ENCODE measurements around the gene GPR27. TPM values are rescaled to one million over a fixed set of nuclear protein-coding genes. Genes with fewer than 3 reads are reported as not detected.

The GPR27 gene
- polyA plus RNA-seq, 1 donor (not counting 4 experiments of a cell fraction or from before 2014, with no cell fraction given) = 0.12 TPM

- no peaks in the 10 kb centered on the region for H3K4me1 ChIP-seq (ENCODE audit: control insufficient read depth, extremely low read depth, insufficient read depth, low read length)
- H3K79me2 ChIP-seq (ENCODE audit: control insufficient read depth, insufficient read depth, low read length) = no peaks in the 10 kb centered on the region
- no peak for TF ChIP-seq EZH2 (IDR thresholded peaks at IDR 0.05; ENCODE audit: low read length)
- TF ChIP-seq CTCF (optimal IDR thresholded peaks at IDR 0.05 in 1 of 3, IDR thresholded peaks at IDR 0.05 in 1 of 3, conservative IDR thresholded peaks at IDR 0.05 in 1 of 3; ENCODE audit: extremely low read depth in 1 of 3, insufficient read depth in 2 of 3, low read length in 3 of 3) = no peak
- no peak for FAIRE-seq
- H3K9me3 ChIP-seq (ENCODE audit: control insufficient read depth, low read depth, low read length) = no peaks in the 10 kb centered on the region
- H3K36me3 ChIP-seq (ENCODE audit: control insufficient read depth in 2 of 2, extremely low read depth in 1 of 2, insufficient read depth in 2 of 2, low read length in 2 of 2) = no peaks in the 10 kb centered on the region
- no peak overlapping the region for H2AFZ ChIP-seq (ENCODE audit: control insufficient read depth, low read length)
- no peak overlapping the region for H3K4me3 ChIP-seq (ENCODE audit: control insufficient read depth in 2 of 3, extremely low read depth in 1 of 3, insufficient read depth in 2 of 3, low read depth in 1 of 3, low read length in 3 of 3)
- H3K9me1 ChIP-seq (ENCODE audit: control insufficient read depth, extremely low read depth, insufficient read depth, low read length) = no peaks in the 10 kb centered on the region
- H4K20me1 ChIP-seq (ENCODE audit: control insufficient read depth, extremely low read depth, insufficient read depth, low read length) = no peaks in the 10 kb centered on the region
- H3K27ac ChIP-seq (ENCODE audit: control insufficient read depth, insufficient read depth, low read length) = no peak overlapping the region
- no peak overlapping the region for H3K4me2 ChIP-seq (ENCODE audit: control insufficient read depth, extremely low read depth, insufficient read depth, low read depth, low read length)
- no peak overlapping the region for H3K9ac ChIP-seq (ENCODE audit: control insufficient read depth, extremely low read depth, insufficient read depth, low read length)
- DNase-seq (ENCODE audit: low read depth, low spot score) = no peak
- H3K27me3 ChIP-seq (ENCODE audit: control insufficient read depth, extremely low read depth, insufficient read depth, low read length) = peaks cover 8% of the 10 kb centered on the region
- dilution Hi-C loops (cut with MboI; ENCODE audit: extremely low pct_ligation_motif_present, low sequenced_read_pairs) = no loop called here
Measured at GRCh38 chr3:71805199-71805598, 51.5 kb downstream of the GPR27 start.

DNA sequence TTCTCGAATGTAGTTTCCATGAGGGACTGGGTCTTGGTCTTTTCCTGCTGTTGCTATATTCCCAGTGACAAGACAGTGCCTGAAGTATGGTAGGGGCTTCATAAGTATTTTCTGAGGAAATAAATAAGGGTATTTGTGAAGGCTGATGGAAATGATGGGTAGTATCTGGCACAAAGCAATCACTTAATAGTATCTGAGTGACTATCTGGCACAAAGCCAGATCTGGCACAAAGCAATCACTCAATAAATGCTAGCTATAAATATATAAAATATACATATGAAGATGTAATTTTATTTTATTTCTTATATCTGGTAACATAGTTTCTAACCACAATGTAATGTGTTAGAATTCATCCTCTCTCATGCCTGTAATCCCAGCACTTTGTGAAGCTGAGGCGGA lies 52.0 kb downstream of the GPR27 start:
- dilution Hi-C loops (cut with MboI; ENCODE audit: extremely low pct_ligation_motif_present, low sequenced_read_pairs) = no loop called here
- Histone ChIP-seq H3K79me2 (ENCODE audit: control insufficient read depth, insufficient read depth, low read length) (no peaks in the 10 kb centered on the region), H3K4me1 (ENCODE audit: control insufficient read depth, extremely low read depth, insufficient read depth, low read length) (no peaks in the 10 kb centered on the region), H3K27ac (ENCODE audit: control insufficient read depth, insufficient read depth, low read length) (no peak overlapping the region), H3K4me2 (ENCODE audit: control insufficient read depth, extremely low read depth, insufficient read depth, low read depth, low read length) (no peak overlapping the region), H3K36me3 (ENCODE audit: control insufficient read depth in 2 of 2, extremely low read depth in 1 of 2, insufficient read depth in 2 of 2, low read length in 2 of 2) (no peaks in the 10 kb centered on the region), H3K9me3 (ENCODE audit: control insufficient read depth, low read depth, low read length) (no peaks in the 10 kb centered on the region), H3K9ac (ENCODE audit: control insufficient read depth, extremely low read depth, insufficient read depth, low read length) (no peak overlapping the region), H3K27me3 (ENCODE audit: control insufficient read depth, extremely low read depth, insufficient read depth, low read length) (peaks cover 6% of the 10 kb centered on the region), H4K20me1 (ENCODE audit: control insufficient read depth, extremely low read depth, insufficient read depth, low read length) (no peaks in the 10 kb centered on the region), H2AFZ (ENCODE audit: control insufficient read depth, low read length) (no peak overlapping the region), H3K9me1 (ENCODE audit: control insufficient read depth, extremely low read depth, insufficient read depth, low read length) (no peaks in the 10 kb centered on the region), H3K4me3 (ENCODE audit: control insufficient read depth in 2 of 3, extremely low read depth in 1 of 3, insufficient read depth in 2 of 3, low read depth in 1 of 3, low read length in 3 of 3) (no peak overlapping the region)
- DNase-seq (ENCODE audit: low read depth, low spot score) = no peak
- no peak for TF ChIP-seq CTCF (optimal IDR thresholded peaks at IDR 0.05 in 1 of 3, IDR thresholded peaks at IDR 0.05 in 1 of 3, conservative IDR thresholded peaks at IDR 0.05 in 1 of 3; ENCODE audit: extremely low read depth in 1 of 3, insufficient read depth in 2 of 3, low read length in 3 of 3)
- TF ChIP-seq EZH2 (IDR thresholded peaks at IDR 0.05; ENCODE audit: low read length) = no peak
- FAIRE-seq = no peak

Other genes with a start within 250 kb of the GPR27 start
- gene FOXP1, start 170.1 kb upstream of the GPR27 start, polyA plus RNA-seq = 6.2 to 27.3 TPM (median 14.6 TPM) in 3 replicates
- 0.79 to 3.7 TPM (median 2.2 TPM) in 3 replicates for gene EIF4E3, start 28.5 kb upstream of the GPR27 start, polyA plus RNA-seq
- gene PROK2, start 31.3 kb downstream of the GPR27 start, polyA plus RNA-seq = not detected in 3 replicates